Heart left ventricle (tissue), 13 donors: ENCODE results near the gene GRIP1.

Experiments
- CTCF ChIP-seq, 12 donors: fragments of 200-600 bp; sonication (generic) in 4 of 12; IDR thresholded peaks; one replicate each; pipeline versions ENCODE4 v1.5.0 to v1.8.0; 2018 to 2022; ENCODE audit warnings: antibody characterized with exemption in 12 of 12, mild to moderate bottlenecking in 5 of 12
- POLR2A ChIP-seq, 2 donors: fragments of 450-650 bp; IDR thresholded peaks; one replicate each; pipeline ENCODE4 v1.6.1; 2017; ENCODE audit warnings: antibody characterized with exemption in 2 of 2, mild to moderate bottlenecking in 2 of 2, moderate library complexity in 2 of 2
- donor health status: ischemic (EF 13 %, LVEDD 7.1; RV severe dilation, severe dysfunction).
- donor health status: DM: no; HTN: yes; CAD: no.
- donor health status: DM: no; HTN: no; CAD: no.
- donor health status: ischemic (EF 25% LVEDD 6.9; RV normal size, moderate dysfunction).
- donor health status: ischemic (EF 25% LVEDD 5.7; RV mildly dilated, moderate dysfunction).
- donor health status: ischemic (EF 35%, LVEDD 5.7; RV mildly dilated, moderate dysfunction).
- donor health status: nonischemic (EF 11% LVEDD 7.7; RV severe dilation, severe dysfunction).
- donor health status: DM: yes; HTN: yes; CAD: no.
- donor health status: PGD.
- donor health status: ischemic (EF 29% LVEDD 5.4; RV normal size, mild dysfunction).
- donor health status: nonischemic (EF 23%, LVEDD 6.1; RV moderate dilation, normal function).

- no peak for TF ChIP-seq POLR2A (IDR thresholded peaks at IDR 0.05)
- TF ChIP-seq CTCF (IDR thresholded peaks at IDR 0.05), result no peak
Measured at GRCh38 chr12:66323017-66323416, 355.9 kb downstream of the GRIP1 start.
